ENCODE data around the gene AFF3. TPM values are rescaled to one million over a fixed set of nuclear protein-coding genes. Genes with fewer than 3 reads are reported as not detected.

AFF3 gene
- total and polyA plus RNA-seq, 4 donors = 0.48 to 5.3 (median 2.3) TPM

DNA sequence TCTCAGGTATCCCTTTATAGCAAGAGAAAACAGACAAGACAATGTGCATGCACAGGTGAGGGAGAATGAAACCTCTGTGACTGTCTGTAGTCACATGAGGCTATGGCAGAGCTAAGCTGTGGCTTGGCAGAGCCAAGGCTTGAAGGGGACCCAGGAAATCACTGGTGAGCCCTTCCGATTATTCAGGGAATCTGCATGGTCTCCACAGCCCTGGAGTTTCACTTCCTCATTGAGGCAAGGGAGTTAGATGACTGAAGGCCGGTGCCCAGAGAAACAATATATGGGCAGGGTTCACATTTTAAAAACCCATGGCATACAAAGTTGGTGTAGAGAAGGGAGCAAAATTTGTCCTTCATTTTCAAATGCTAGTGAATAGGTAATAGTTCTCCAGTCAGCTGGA lies 508.2 kb downstream of the AFF3 start:
- Histone ChIP-seq H3K27ac (ENCODE audit: low read depth in 1 of 2, low read length in 2 of 2) (no peak overlapping the region), H3K9me3 (ENCODE audit: control insufficient read depth in 4 of 4, low read length in 3 of 4) (no peaks in the 10 kb centered on the region), H3K4me1 (ENCODE audit: control insufficient read depth in 4 of 4, insufficient read depth in 4 of 4, low read length in 3 of 4) (peaks cover 0 to 11% (median 6%) of the 10 kb centered on the region in 4 donors), H3K4me3 (ENCODE audit: low read depth in 1 of 3, low read length in 3 of 3) (no peak overlapping the region), H3K27me3 (ENCODE audit: control insufficient read depth in 4 of 4, insufficient read depth in 4 of 4, low read length in 3 of 4) (no peaks in the 10 kb centered on the region), H3K36me3 (ENCODE audit: control insufficient read depth in 4 of 4, insufficient read depth in 3 of 4, low read depth in 1 of 4, low read length in 3 of 4) (no peaks in the 10 kb centered on the region), H3K9ac (ENCODE audit: low read depth in 1 of 2, low read length in 2 of 2) (no peak overlapping the region)
- no peak for DNase-seq (ENCODE audit: low spot score)
- TF ChIP-seq TAF1 (conservative IDR thresholded peaks at IDR 0.05) (no peak), GABPA (IDR thresholded peaks at IDR 0.05 in 1 of 2, conservative IDR thresholded peaks at IDR 0.05 in 1 of 2) (no peak), FOXA1 (IDR thresholded peaks at IDR 0.05) (no peak), RXRA (IDR thresholded peaks at IDR 0.05) (no peak), NR2F2 (IDR thresholded peaks at IDR 0.05) (no peak), YY1 (IDR thresholded peaks at IDR 0.05) (no peak), CTCF (IDR thresholded peaks at IDR 0.05; ENCODE audit: low read depth, low read length, missing input control) (no peak), FOXA2 (IDR thresholded peaks at IDR 0.05) (no peak), ZBTB33 (IDR thresholded peaks at IDR 0.05) (no peak), JUND (IDR thresholded peaks at IDR 0.05) (no peak)
- TF ChIP-seq, protein P1, sequence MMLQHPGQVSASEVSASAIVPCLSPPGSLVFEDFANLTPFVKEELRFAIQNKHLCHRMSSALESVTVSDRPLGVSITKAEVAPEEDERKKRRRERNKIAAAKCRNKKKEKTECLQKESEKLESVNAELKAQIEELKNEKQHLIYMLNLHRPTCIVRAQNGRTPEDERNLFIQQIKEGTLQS (IDR thresholded peaks at IDR 0.05) = no peak
- WGBS = 90% methylated on average over 2 of the region's 2 CpGs

GRCh38 chr2:99631700-99632099 lies 510.7 kb downstream of the AFF3 start:
- H3K4me1 ChIP-seq (ENCODE audit: control insufficient read depth in 4 of 4, insufficient read depth in 4 of 4, low read length in 3 of 4) = peaks cover 0 to 8% (median 5%) of the 10 kb centered on the region in 4 donors
- no peak overlapping the region for H3K4me3 ChIP-seq (ENCODE audit: low read depth in 1 of 3, low read length in 3 of 3)
- no peaks in the 10 kb centered on the region for H3K36me3 ChIP-seq (ENCODE audit: control insufficient read depth in 4 of 4, insufficient read depth in 3 of 4, low read depth in 1 of 4, low read length in 3 of 4)
- 89% methylated on average over 3 of the region's 3 CpGs for WGBS
- H3K9me3 ChIP-seq (ENCODE audit: control insufficient read depth in 4 of 4, low read length in 3 of 4) = no peaks in the 10 kb centered on the region
- H3K27me3 ChIP-seq (ENCODE audit: control insufficient read depth in 4 of 4, insufficient read depth in 4 of 4, low read length in 3 of 4) = no peaks in the 10 kb centered on the region
- H3K27ac ChIP-seq (ENCODE audit: low read depth in 1 of 2, low read length in 2 of 2) = no peak overlapping the region
- TF ChIP-seq YY1 (IDR thresholded peaks at IDR 0.05) = no peak
- DNase-seq (ENCODE audit: low spot score) = no peak
- H3K9ac ChIP-seq (ENCODE audit: low read depth in 1 of 2, low read length in 2 of 2) = no peak overlapping the region

GRCh38 chr2:99629320-99629719 lies 513.1 kb downstream of the AFF3 start:
- no peak for DNase-seq (ENCODE audit: low spot score)
- Histone ChIP-seq H3K36me3 (ENCODE audit: control insufficient read depth in 4 of 4, insufficient read depth in 3 of 4, low read depth in 1 of 4, low read length in 3 of 4) (no peaks in the 10 kb centered on the region), H3K4me1 (ENCODE audit: control insufficient read depth in 4 of 4, insufficient read depth in 4 of 4, low read length in 3 of 4) (no peaks in the 10 kb centered on the region), H3K9me3 (ENCODE audit: control insufficient read depth in 4 of 4, low read length in 3 of 4) (no peaks in the 10 kb centered on the region), H3K4me3 (ENCODE audit: low read depth in 1 of 3, low read length in 3 of 3) (no peak overlapping the region), H3K9ac (ENCODE audit: low read depth in 1 of 2, low read length in 2 of 2) (no peak overlapping the region), H3K27ac (ENCODE audit: low read depth in 1 of 2, low read length in 2 of 2) (no peak overlapping the region), H3K27me3 (ENCODE audit: control insufficient read depth in 4 of 4, insufficient read depth in 4 of 4, low read length in 3 of 4) (no peaks in the 10 kb centered on the region)
- WGBS = 85% methylated on average over 5 of the region's 5 CpGs
- TF ChIP-seq TAF1 (conservative IDR thresholded peaks at IDR 0.05) = no peak
- no peak for TF ChIP-seq RAD21 (IDR thresholded peaks at IDR 0.05)
- TF ChIP-seq SP1 (IDR thresholded peaks at IDR 0.05) = no peak
- no peak for TF ChIP-seq FOXA1 (IDR thresholded peaks at IDR 0.05)
- TF ChIP-seq RXRA (IDR thresholded peaks at IDR 0.05) = no peak
- TF ChIP-seq YY1 (IDR thresholded peaks at IDR 0.05) = no peak
- no peak for TF ChIP-seq MAX (IDR thresholded peaks at IDR 0.05)
- no peak for TF ChIP-seq GABPA (IDR thresholded peaks at IDR 0.05 in 1 of 2, conservative IDR thresholded peaks at IDR 0.05 in 1 of 2)
- no peak for TF ChIP-seq JUND (IDR thresholded peaks at IDR 0.05)
- no peak for TF ChIP-seq HNF4G (IDR thresholded peaks at IDR 0.05)
- TF ChIP-seq CTCF (IDR thresholded peaks at IDR 0.05; ENCODE audit: low read depth, low read length, missing input control) = no peak
- no peak for TF ChIP-seq EGR1 (IDR thresholded peaks at IDR 0.05; ENCODE audit: low read depth in 2 of 2)
- no peak for TF ChIP-seq FOXA2 (IDR thresholded peaks at IDR 0.05)
- TF ChIP-seq NR2F2 (IDR thresholded peaks at IDR 0.05) = no peak
- TF ChIP-seq HNF4A (conservative IDR thresholded peaks at IDR 0.05) = no peak
- TF ChIP-seq, protein P2, sequence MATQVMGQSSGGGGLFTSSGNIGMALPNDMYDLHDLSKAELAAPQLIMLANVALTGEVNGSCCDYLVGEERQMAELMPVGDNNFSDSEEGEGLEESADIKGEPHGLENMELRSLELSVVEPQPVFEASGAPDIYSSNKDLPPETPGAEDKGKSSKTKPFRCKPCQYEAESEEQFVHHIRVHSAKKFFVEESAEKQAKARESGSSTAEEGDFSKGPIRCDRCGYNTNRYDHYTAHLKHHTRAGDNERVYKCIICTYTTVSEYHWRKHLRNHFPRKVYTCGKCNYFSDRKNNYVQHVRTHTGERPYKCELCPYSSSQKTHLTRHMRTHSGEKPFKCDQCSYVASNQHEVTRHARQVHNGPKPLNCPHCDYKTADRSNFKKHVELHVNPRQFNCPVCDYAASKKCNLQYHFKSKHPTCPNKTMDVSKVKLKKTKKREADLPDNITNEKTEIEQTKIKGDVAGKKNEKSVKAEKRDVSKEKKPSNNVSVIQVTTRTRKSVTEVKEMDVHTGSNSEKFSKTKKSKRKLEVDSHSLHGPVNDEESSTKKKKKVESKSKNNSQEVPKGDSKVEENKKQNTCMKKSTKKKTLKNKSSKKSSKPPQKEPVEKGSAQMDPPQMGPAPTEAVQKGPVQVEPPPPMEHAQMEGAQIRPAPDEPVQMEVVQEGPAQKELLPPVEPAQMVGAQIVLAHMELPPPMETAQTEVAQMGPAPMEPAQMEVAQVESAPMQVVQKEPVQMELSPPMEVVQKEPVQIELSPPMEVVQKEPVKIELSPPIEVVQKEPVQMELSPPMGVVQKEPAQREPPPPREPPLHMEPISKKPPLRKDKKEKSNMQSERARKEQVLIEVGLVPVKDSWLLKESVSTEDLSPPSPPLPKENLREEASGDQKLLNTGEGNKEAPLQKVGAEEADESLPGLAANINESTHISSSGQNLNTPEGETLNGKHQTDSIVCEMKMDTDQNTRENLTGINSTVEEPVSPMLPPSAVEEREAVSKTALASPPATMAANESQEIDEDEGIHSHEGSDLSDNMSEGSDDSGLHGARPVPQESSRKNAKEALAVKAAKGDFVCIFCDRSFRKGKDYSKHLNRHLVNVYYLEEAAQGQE (IDR thresholded peaks at IDR 0.05) = no peak

Data from liver (tissue), 9 donors.